ENCODE results near the gene LIX1. TPM values are rescaled to one million over a fixed set of nuclear protein-coding genes. Genes with fewer than 3 reads are reported as not detected.

Gene LIX1
- total RNA-seq, 2 experiments from 2014 or later = not detected

GRCh38 chr5:97076098-97076497 is 66.3 kb downstream of the LIX1 start:
- DNase-seq = no peak
- CTCF ChIA-PET = no interaction called here
- Mint-ChIP-seq H3K4me3 (no peak overlapping the region), H3K27ac (no peak overlapping the region), H3K4me1 (peaks cover 15% of the 10 kb centered on the region), H3K27me3 (peaks cover 5% of the 10 kb centered on the region), H3K9me3 (no peaks in the 10 kb centered on the region), H3K36me3 (ENCODE audit: low read depth) (no peaks in the 10 kb centered on the region)
- POLR2A ChIA-PET = no interaction called here

GRCh38 chr5:97075649-97076048 is 66.8 kb downstream of the LIX1 start:
- Mint-ChIP-seq H3K9me3 (no peaks in the 10 kb centered on the region), H3K27ac (no peak overlapping the region), H3K36me3 (ENCODE audit: low read depth) (no peaks in the 10 kb centered on the region), H3K4me3 (no peak overlapping the region), H3K4me1 (peaks cover 15% of the 10 kb centered on the region), H3K27me3 (peaks cover 5% of the 10 kb centered on the region)
- ChIA-PET CTCF (no interaction called here), POLR2A (no interaction called here)
- no peak for DNase-seq

- H3K36me3 Mint-ChIP-seq (ENCODE audit: low read depth) = no peaks in the 10 kb centered on the region
- H3K27ac Mint-ChIP-seq = no peak overlapping the region
- DNase-seq = no peak
- no peak overlapping the region for H3K4me3 Mint-ChIP-seq
- H3K4me1 Mint-ChIP-seq = peaks cover 15% of the 10 kb centered on the region
- H3K27me3 Mint-ChIP-seq = peaks cover 9% of the 10 kb centered on the region
- H3K9me3 Mint-ChIP-seq = no peaks in the 10 kb centered on the region
- POLR2A ChIA-PET = no interaction called here
- CTCF ChIA-PET = no interaction called here
These were observed 67.4 kb downstream of the LIX1 start for GRCh38 chr5:97074859-97075489.

- POLR2A ChIA-PET = no interaction called here
These were observed 69.0 kb downstream of the LIX1 start for GRCh38 chr5:97073420-97073819.

GRCh38 chr5:97072696-97073095 is 69.7 kb downstream of the LIX1 start:
- peaks cover 5% of the 10 kb centered on the region for H3K27me3 Mint-ChIP-seq
- DNase-seq = no peak
- H3K4me3 Mint-ChIP-seq = no peak overlapping the region
- peaks cover 4% of the 10 kb centered on the region for H3K4me1 Mint-ChIP-seq
- H3K9me3 Mint-ChIP-seq = no peaks in the 10 kb centered on the region
- ChIA-PET POLR2A (no interaction called here), CTCF (no interaction called here)
- H3K27ac Mint-ChIP-seq = no peak overlapping the region
- no peaks in the 10 kb centered on the region for H3K36me3 Mint-ChIP-seq (ENCODE audit: low read depth)

More at GRCh38 chr5:97073420-97073819, 69.0 kb downstream of the LIX1 start:
- CTCF ChIA-PET = no interaction called here
- Mint-ChIP-seq H3K4me1 (peaks cover 4% of the 10 kb centered on the region), H3K27ac (no peak overlapping the region), H3K4me3 (no peak overlapping the region), H3K9me3 (no peaks in the 10 kb centered on the region), H3K36me3 (ENCODE audit: low read depth) (no peaks in the 10 kb centered on the region), H3K27me3 (peaks cover 5% of the 10 kb centered on the region)
- DNase-seq = no peak

GRCh38 chr5:97071993-97072392 is 70.4 kb downstream of the LIX1 start:
- ChIA-PET CTCF (interaction anchor here (2.0 kb wide), 1 partner anchor 11 kb away, joined by 5 read pairs; no protein-coding TSS in a partner anchor), POLR2A (no interaction called here)
- Mint-ChIP-seq H3K27ac (no peak overlapping the region), H3K27me3 (peaks cover 5% of the 10 kb centered on the region), H3K4me3 (no peak overlapping the region), H3K9me3 (no peaks in the 10 kb centered on the region), H3K36me3 (ENCODE audit: low read depth) (no peaks in the 10 kb centered on the region), H3K4me1 (peaks cover 4% of the 10 kb centered on the region)
- no peak for DNase-seq

- CTCF ChIA-PET = interaction anchor here (1.4 to 2.0 kb wide), 2 partner anchors 12 to 31 kb away, joined by 3 to 5 read pairs; no protein-coding TSS in a partner anchor
- no peak overlapping the region for H3K27ac Mint-ChIP-seq
These were observed 71.3 kb downstream of the LIX1 start for GRCh38 chr5:97071101-97071500.

GRCh38 chr5:97070234-97070633 is 72.2 kb downstream of the LIX1 start:
- no peak overlapping the region for H3K27ac Mint-ChIP-seq
- peaks cover 10% of the 10 kb centered on the region for H3K27me3 Mint-ChIP-seq
- no peak for DNase-seq
- ChIA-PET CTCF (interaction anchor here (1.4 to 2.0 kb wide), 2 partner anchors 13 to 32 kb away, joined by 3 to 5 read pairs; no protein-coding TSS in a partner anchor), POLR2A (no interaction called here)
- no peaks in the 10 kb centered on the region for H3K9me3 Mint-ChIP-seq
- no peaks in the 10 kb centered on the region for H3K36me3 Mint-ChIP-seq (ENCODE audit: low read depth)
- H3K4me1 Mint-ChIP-seq = peaks cover 4% of the 10 kb centered on the region
- H3K4me3 Mint-ChIP-seq = no peak overlapping the region

More at GRCh38 chr5:97071101-97071500, 71.3 kb downstream of the LIX1 start:
- Mint-ChIP-seq H3K9me3 (no peaks in the 10 kb centered on the region), H3K36me3 (ENCODE audit: low read depth) (no peaks in the 10 kb centered on the region), H3K4me1 (peaks cover 4% of the 10 kb centered on the region), H3K27me3 (peaks cover 8% of the 10 kb centered on the region), H3K4me3 (no peak overlapping the region)
- POLR2A ChIA-PET = no interaction called here
- DNase-seq = no peak

GRCh38 chr5:97067296-97067850 is 75.0 kb downstream of the LIX1 start:
- Mint-ChIP-seq H3K4me1 (no peaks in the 10 kb centered on the region), H3K9me3 (no peaks in the 10 kb centered on the region), H3K27me3 (peaks cover 8% of the 10 kb centered on the region), H3K36me3 (ENCODE audit: low read depth) (no peaks in the 10 kb centered on the region), H3K27ac (no peak overlapping the region), H3K4me3 (no peak overlapping the region)
- no peak for DNase-seq
- POLR2A ChIA-PET = no interaction called here
- CTCF ChIA-PET = interaction anchor here (0.7 kb wide), 1 partner anchor 497 kb away, joined by 4 read pairs; no protein-coding TSS in a partner anchor

GRCh38 chr5:97065475-97065874 is 76.9 kb downstream of the LIX1 start:
- ChIA-PET POLR2A (no interaction called here), CTCF (no interaction called here)
- peaks cover 8% of the 10 kb centered on the region for H3K27me3 Mint-ChIP-seq

GRCh38 chr5:97063251-97063650 is 79.2 kb downstream of the LIX1 start:
- Mint-ChIP-seq H3K4me3 (no peak overlapping the region), H3K27ac (no peak overlapping the region), H3K27me3 (peaks cover 7% of the 10 kb centered on the region), H3K9me3 (no peaks in the 10 kb centered on the region), H3K36me3 (ENCODE audit: low read depth) (no peaks in the 10 kb centered on the region), H3K4me1 (no peaks in the 10 kb centered on the region)
- CTCF ChIA-PET = interaction anchor here (0.7 kb wide), 1 partner anchor 14 kb away, joined by 4 read pairs; no protein-coding TSS in a partner anchor
- no peak for DNase-seq
- POLR2A ChIA-PET = no interaction called here

More at GRCh38 chr5:97065475-97065874, 76.9 kb downstream of the LIX1 start:
- no peaks in the 10 kb centered on the region for H3K4me1 Mint-ChIP-seq
- H3K27ac Mint-ChIP-seq = no peak overlapping the region
- no peak for DNase-seq
- no peaks in the 10 kb centered on the region for H3K9me3 Mint-ChIP-seq
- H3K4me3 Mint-ChIP-seq = no peak overlapping the region
- no peaks in the 10 kb centered on the region for H3K36me3 Mint-ChIP-seq (ENCODE audit: low read depth)

GRCh38 chr5:97062046-97062445 is 80.4 kb downstream of the LIX1 start:
- no peaks in the 10 kb centered on the region for H3K36me3 Mint-ChIP-seq (ENCODE audit: low read depth)
- no peak overlapping the region for H3K4me3 Mint-ChIP-seq
- no peaks in the 10 kb centered on the region for H3K9me3 Mint-ChIP-seq
- H3K27ac Mint-ChIP-seq = no peak overlapping the region
- peaks cover 7% of the 10 kb centered on the region for H3K27me3 Mint-ChIP-seq
- DNase-seq = no peak
- POLR2A ChIA-PET = no interaction called here
- CTCF ChIA-PET = interaction anchor here (1.0 kb wide), 1 partner anchor 355 kb away, joined by 3 read pairs; no protein-coding TSS in a partner anchor
- peaks cover under 1% of the 10 kb centered on the region for H3K4me1 Mint-ChIP-seq

- no peak overlapping the region for H3K27ac Mint-ChIP-seq
- H3K9me3 Mint-ChIP-seq = no peaks in the 10 kb centered on the region
- CTCF ChIA-PET = no interaction called here
- DNase-seq = no peak
- no peaks in the 10 kb centered on the region for H3K36me3 Mint-ChIP-seq (ENCODE audit: low read depth)
- peaks cover 28% of the 10 kb centered on the region for H3K27me3 Mint-ChIP-seq
- H3K4me1 Mint-ChIP-seq = peaks cover 2% of the 10 kb centered on the region
- POLR2A ChIA-PET = no interaction called here
- no peak overlapping the region for H3K4me3 Mint-ChIP-seq
These were observed 86.1 kb downstream of the LIX1 start for GRCh38 chr5:97056263-97056662.
